CD4-positive, alpha-beta T cell treated with Interleukin-10 for 1 hour (primary cell): ENCODE results near the gene PRDM16.
"Not testable (repeated sequence)": the region's sequence is repeated elsewhere in the genome, so short reads cannot be mapped to it uniquely, and the experiment has no call there.

Experiments used
- DNase-seq: peaks from one replicate; pipeline ENCODE4 v3.0.0-alpha.2; 2020

Gene PRDM16

DNA sequence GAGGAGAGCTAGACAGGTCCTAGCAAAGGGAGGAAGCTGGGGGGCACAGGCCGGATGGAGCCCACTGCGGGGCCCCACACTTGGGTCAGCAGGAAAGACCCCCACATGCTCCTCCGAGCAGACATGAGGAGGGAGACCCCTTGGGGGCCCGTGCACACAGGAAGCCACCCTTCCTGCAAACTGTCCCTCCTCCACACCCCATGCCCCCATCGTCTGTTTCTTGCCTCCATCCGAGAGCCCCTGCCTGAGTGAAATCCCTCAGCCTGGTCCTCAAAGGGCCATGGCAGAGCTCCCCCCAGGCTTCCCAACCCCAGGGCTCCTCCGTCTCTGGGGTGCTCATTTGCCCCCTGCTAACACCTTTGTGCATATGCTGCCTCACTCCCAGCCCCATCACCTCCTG lies 168.0 kb downstream of the PRDM16 start:
- DNase-seq = no peak

DNA sequence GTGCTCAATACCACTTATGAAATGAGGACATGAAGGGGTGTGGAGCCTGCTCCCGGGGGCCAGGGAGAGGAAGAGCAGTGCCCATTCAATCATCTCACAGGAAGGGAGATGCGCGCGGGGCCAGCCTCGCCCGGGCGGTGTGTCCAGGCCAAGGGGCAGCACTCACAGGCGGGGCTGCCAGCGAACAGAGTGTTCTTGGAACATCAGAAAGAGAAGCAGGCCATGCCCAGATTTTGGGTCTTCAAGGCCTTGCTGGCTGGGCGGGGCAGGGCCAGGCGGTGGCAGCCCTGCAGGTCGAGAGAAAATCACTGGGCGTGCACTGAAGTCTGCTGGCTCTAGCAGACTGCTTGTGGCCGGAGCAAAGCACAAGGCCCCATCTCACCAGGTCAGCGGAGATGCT lies 168.6 kb downstream of the PRDM16 start:
- DNase-seq = no peak

DNA sequence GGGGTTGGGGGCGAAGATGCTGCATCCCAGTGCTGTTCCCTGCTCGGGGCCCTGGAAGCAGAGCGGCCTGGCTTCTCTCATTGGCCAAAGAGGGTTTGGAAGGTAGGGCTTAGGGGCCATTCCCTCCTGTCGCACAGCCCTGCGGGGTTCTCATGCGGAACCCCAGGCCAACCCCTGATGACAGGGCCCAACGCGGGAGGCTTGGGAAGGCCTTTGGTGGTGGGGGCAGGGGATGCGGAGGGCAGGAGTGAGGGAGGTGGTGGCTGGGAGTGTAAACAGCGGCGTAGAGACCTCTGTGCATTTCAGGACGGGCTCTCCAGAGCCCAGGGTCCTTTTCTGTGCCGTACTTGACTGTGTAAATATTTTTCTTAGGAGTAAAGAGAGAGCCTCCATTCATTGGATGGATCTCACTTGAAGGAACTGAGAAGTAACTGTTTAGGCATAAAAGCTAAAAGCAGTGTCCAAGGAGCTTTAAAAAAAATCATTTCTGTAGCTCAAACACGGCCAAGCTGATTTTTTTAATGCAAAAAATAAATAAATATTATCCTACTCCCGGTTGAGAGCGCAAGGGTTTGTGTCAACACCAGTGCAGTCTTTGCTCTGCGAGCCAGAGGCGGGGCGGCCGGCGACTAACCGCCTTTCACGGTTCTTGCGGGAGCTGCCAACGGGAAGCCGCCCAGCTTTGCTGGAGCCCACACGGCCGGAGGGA lies 169.1 kb downstream of the PRDM16 start:
- no peak for DNase-seq

DNA sequence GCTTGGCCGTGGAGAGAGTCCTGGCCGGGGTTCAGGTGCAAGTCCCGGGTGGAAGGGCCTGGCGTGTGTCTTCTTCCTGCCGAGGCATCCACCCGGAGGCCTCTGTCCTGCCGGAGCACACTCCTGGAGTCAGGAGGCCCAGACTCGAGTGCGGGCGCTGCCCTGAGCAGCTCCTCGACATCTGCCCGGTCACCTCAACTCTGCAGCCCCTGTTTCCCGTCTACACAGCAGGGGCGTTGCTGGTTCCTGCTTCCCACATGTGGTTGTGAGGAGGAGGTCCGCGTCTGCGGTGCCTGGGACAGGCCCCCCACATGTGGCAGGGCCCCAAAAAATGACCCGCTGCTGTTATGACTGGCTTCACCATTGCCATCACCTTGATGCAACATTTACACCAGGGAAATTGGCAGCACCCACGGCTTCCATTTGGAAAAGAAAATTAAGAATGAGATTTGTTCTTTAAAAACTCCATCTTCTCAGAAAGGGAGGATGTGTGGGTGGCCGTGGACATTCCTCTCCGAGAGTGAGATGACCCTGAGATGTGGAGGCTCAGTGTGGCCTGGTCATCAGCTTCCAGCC lies 169.8 kb downstream of the PRDM16 start:
- DNase-seq = no peak

DNA sequence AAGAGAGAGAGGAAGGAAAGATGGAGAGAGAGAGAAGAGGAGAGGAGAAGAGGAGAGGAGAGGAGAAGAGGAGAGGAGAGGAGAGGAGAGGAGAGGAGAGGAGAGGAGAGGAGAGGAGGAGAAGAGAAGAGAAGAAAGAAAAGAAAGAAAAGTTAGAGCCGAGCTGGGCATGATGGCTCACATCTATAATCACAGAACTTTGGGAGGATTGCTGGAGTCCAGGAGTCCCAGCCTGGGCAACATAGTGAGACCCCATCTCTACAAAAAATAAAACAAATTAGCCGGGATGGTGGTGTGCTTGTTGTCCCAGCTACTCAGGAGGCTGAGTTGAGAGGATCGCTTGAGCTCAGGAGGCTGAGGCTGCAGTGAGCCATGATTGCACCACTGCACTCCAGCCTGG lies 171.0 kb downstream of the PRDM16 start:
- DNase-seq = not testable (repeated sequence)

DNA sequence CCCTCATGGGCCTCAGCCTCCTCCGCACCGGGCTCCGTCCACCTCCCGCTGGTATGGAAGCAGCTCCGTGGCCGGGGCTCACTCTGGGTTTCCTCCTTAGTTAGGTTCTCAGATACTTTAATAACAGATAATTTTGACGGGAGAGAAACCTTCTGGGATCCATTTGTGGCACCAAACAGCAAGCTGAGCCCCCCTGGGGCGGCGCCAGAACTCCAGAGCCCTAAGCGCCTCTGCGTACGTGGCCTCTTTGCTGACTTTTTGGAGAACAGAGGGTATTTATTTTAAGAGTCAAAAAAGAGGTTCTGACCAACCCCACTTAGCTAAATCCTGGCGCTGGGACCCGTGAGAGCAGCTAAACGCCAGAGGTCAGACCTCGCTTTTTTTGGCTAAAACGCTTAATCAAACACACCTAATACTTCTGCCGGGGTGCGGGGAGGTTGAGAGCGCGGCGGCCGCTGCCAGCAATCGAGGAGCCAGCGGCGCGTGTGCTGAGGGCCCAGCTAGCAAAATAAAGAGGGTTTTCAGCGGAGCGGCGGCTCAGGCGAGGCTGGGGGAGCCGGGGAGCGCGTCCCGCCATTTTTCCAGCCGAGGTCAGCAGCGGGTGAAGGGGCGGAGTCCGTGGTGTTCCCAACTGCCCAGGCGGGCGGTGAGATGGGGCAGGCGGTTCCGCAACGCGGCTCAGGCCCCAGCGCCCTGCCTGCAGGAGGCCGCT lies 171.7 kb downstream of the PRDM16 start:
- DNase-seq = no peak

DNA sequence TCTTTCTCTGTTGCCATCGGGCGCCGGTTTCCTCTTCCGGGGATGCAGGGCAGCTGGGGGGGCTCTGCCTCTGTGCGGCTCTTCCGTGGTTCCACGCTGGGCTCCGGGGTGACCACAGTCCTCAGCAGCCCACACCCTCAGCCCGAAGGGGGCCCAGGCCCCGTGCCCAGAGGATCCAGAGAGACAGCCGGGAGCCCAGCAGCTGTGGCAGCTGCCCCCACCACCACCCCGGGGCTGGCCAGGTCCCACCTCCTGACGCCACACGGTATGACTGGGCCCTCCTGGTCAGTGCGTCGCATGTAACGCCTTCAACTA lies 172.2 kb downstream of the PRDM16 start:
- no peak for DNase-seq

DNA sequence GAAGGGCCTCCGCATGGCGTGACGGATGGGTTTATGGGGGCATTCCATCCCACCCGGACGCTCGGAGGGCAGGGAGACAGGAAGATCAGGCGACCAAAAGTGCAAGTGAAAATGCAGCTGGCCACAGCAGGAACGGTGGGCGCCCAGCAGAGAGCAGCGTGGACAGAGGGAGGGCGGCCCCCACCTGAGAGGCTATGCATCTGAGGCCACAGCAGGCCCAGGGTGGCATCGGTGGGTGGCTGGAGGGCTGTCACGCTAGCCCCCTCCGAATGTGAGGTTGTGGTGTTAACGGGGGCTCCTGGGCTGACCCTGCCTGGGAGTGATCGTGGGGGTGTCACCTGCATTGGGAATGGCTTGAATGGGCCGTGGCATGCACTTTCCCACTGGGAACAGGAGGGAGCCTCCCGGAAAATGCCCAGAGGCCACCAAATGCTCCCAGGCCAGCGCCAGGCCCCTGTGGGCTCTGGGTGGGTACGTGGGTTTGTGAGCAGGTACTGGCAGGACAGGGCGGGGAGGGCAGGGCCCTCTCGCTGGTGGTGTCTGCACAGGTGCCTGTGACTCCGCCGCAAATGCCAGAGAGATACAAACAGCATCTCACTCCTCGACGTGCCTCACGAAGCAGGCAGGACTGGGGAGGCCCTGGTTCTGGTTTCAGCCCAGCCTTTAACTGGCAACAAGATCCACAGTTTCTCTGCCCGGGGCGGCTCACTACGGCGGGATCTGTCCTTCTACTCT lies 172.8 kb downstream of the PRDM16 start:
- no peak for DNase-seq

DNA sequence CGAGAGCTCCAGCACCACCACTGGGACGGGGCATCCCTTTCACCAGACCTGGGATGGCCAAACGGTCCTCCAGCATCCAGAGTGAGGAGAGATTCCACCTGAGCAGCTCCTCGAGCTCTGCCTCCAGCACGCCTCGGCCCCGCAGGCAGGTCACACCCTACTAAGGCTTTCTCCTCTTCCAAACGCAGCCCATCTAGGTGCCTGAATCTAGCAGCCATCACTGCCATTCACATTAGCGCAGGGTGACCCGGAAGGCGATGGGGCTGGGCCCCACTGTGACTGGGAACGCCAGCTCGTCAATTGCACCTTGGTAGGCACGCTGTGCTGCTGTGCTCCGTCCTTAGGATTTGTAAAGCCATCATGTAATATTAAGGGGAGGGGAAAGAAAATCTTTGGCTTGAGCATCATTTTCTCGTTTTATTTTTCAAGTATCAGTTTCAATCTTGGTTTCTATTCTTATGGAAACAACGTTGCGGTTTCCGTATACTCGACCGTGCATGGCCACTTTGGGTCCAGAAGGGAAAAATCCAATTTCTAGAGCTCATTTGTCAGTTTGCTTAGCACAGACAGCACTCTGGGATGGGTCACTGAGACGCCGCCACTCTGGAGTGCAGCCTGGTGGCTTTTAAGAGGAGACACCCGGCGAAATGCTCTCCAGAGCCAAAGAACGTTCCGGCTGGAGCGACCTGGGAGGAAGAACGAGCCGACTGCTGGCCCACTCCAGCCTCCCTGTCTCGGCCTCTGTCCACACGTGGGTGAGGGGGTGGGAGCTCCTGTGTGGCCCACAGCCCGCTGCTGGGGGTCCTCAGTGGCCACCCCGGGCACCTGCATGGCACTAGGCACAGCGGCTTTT lies 173.6 kb downstream of the PRDM16 start:
- no peak for DNase-seq

DNA sequence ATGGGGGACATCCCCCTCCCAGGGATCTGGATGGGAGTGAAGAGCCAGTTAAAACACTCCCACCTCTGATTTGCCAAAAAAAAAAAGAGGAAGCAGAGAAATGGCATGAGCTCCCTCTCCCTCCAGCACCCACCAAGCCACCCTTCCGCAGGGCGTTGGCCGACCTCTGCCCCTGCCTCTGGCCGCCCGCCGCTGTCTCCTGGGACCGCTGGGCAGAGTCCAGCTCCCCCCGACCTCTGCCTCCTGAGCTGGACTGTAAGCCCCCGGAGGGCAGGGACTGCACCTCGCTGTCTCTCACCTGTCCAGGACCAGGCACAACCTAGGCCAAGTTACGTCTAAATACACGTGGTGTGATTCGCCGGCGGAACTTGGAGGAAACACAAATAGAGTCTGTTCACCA lies 174.3 kb downstream of the PRDM16 start:
- DNase-seq = no peak

DNA sequence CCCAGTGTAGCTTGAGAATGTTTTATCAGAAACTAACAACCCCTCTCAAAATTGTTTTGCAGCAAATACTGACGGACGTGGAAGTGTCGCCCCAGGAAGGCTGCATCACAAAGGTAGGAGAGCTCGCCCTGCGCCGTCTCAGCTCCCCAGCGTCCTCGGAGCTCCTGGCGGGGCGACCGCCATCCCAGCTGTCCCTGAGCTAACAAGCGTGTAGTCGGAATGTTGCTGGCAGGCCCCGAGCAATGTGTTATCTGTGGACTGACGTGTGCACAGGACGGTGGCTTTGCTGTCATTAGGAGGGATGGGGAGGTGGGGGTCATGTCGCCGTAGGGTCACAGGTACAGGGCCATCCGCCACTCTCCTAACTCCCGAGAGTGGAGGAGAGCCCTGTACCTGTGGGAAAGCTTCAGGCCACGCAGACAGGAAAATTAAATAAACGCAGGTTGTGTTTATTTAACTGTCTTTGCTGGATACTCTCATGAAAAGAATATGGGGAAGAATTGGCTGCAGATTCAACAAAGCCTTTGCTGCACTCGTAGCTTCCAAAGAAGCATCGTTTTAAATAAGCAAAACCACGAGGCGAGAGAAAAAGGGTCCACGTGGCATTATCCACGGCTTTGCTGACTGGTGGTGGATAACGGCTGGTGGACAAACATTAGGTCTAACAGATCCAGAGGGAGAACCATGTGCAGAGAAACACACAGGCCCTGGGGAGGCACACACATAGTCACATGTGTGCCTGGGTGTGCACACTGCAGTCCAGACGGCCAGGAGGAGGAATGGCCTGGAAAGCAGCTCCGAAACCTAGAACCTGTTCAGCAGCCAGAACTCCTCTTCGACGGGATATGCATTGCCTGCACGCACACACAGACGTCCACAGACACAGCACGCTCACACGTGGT lies 175.3 kb downstream of the PRDM16 start:
- no peak for DNase-seq

DNA sequence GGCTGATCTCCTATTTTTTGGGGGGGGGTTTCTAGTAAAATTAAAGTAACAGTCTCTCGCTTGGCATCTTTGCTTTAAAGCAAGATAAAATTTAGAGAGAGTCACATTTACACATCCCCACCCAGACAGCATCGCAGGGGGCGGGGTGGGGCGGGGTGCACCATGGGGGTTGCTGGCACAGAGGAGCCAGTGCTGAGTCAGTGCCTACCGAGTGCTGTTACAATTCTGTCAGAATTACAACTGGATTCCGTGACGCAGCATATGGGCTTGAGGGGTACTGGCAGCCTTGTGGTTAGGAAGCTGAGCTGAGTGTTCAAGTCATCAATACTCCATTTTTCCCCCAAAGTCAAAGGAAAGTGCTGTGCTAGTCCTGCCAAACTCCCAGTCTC lies 175.9 kb downstream of the PRDM16 start:
- DNase-seq = no peak

DNA sequence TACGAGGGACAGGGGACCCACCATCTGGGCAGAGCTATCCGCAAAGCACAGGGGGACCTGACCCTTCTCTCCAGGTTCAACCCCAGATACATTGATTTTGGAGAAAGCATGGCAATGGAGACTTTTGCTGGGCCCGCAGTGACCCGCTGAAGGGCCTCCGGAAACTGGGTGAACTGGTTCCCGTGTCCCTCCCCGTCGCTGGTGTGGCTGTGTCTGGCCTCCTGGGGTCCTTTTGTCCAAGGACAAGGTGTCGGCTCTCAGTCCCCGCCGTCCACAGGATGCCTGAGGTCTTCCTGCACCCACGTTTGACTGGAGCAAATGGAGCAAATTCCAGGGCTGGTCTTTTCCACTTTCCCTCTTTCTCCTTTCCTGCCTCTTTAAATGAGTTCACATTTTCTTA lies 176.3 kb downstream of the PRDM16 start:
- no peak for DNase-seq

DNA sequence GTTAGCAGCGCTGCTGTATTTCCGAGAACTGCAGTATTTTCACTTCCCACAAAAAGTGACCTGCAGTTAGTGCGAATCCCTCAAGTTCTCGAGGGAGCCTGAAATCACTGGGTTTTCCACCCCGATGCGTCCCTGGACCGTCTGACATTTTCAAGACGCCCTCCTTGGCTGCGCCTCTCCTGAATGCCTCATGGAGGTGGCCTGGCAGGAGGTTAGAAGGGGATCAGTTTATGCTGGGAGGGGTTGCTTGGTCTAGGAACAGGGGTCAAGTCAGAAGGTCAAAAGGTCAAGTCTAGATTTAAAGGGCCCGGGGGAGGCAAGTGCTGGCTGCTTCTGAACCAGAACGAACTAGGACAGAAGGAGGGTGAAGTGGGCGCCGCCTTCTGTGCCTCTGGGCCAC lies 176.8 kb downstream of the PRDM16 start:
- DNase-seq = no peak

DNA sequence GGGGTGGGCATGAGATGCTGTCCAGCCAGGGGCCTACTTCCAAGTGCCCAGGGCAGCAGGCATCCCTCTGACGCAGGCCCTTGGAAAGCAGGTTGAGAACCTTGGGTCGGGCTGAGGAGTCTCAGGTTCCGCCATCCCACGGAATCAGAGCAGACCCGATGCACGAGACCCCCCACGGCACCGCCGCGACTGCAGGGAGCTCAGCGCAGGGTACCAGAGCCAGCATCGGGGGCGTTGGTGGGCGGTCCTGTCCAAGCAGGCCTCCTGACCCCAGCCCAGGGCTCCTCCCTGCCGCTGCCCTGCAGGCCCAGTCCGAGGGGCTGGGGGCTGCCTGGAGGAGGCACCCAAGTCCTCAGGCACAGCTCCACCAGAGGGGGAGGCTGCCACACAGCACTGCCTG lies 177.2 kb downstream of the PRDM16 start:
- DNase-seq = no peak

DNA sequence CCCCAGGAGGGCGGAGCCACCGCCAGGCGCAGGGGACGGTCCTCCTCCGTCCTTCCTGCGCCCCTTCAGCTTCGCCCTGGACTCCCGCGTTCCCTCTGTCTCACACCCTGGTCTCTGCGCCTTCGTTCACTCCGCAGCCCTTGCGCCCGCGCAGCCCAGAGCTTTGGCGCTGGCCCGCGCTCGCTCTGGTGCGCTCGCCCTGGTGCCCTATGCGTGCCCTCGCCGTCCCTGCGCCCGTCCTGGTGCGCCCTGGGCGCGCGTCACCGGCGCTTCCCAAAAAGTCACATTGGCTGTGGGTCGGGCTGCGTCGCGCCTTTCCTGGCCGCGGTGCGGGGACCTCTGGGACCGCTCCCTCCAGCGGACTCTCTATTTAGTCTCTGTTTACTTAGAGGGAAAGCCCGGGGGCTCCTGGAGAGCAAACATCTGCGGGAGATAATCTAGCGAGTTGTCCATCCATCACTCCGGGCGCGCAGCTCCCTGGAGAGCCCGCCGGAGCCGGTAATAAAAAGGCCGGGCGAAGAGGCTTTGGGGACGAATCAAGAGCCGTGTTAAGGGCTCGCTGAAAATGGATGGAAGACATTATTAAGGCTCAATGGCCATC lies 178.6 kb downstream of the PRDM16 start:
- no peak for DNase-seq

DNA sequence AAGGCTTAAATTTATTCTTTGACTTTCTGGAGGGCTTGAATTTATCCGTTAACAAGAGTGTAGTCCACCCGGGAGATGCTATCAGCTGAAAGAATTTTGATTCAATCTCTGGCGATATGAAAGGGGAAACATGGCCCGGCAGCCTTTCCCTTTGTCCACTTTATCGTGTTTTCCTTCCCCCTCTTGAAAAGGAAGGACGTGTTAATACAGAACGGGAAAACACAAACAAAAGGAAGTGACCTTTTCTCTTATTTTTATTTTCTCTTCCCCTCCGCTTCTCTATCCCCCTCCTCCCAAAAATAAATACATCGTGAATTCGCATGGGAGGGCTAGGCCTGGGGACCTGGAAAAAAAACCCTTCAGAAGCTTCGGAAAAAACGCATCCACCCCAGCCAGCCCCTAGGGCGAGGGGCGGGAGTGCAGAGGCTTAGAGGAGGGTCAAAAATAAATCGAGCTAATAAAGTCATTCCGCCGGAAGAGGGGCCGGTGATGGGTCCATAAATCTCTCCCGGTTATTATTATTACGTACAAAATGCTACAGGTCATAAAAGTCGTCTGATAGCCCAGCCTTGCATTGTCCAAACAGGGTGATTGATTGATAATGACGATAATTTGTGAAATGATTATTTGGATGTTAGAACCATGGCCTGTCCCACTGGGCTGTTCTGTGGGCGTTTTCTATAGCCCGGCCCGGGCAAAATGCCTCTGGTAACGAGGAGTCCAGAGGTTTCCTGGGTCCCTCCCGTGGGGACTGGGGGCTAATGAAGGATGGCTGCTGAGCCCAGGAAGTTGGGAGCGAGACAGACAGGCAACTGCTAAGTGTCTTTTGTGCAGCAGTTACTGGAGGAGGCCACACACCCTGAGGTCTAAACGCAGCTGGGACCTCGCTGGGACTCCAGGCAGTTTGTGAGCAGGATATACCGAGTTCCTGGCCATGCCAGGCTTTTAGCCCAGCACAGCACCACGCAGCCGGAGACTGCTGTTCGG lies 179.4 kb downstream of the PRDM16 start:
- DNase-seq = no peak

DNA sequence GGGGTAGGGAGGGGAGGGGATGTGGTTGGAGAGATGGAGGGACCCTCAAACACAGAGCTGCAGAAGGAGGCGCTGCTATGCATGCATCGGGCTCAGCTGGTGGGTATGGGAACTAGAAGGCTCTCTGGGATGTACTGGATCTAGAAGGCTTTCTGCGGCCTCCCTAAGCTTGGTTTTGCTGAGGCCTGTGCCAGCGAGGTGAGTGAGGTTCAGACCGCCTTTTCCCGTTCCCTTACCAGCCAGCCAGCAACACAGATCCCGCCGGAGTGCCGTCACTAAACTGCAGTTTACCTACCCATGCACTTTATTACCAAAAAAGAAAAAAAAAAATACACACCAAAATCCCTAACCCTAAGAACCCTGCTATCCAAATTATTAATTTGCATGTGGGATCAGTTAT lies 180.2 kb downstream of the PRDM16 start:
- no peak for DNase-seq

DNA sequence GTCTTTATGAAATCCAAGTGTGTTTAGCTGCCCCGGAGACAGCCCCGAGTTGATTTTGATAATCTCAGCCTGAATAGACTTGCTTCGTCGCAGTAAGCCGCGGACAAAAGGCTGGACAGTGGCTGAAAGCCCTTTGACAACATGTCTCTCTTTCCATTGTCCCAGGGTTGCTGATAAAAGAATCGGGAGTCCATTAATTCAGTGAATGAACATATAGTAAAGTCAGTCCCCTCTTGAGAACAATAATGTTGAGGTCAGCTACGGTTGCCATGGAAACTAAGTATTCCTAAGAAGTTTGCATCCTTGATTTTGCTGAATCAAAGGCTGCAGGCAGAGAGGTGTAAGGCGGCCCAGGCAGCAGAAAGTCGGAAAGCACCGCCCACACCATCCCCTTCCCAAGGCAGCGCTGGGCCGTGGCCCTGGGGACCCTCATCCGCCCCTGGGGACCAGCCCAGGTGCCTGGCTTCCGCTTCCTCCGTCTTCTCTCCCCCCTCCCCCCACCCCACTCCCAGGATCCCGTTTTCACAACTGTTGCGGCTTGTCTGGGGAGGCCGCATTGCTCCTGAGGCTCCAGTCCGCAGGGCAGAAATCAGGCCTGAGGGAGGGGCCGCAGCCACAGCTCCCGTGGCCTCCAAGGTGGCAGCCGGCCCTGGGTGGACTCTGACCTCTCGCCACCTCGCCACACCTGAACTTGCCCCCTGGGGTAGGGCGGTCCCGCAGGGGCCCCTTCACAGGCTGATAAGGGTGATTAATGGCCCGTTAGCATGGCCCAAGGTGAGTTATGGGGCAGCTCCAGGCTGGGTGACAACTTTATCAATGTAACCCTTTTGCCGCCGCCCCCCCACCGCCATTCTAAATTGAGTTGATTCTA lies 180.9 kb downstream of the PRDM16 start:
- DNase-seq = no peak
